HK-2 (cell line): ENCODE data around the gene COL27A1.
"Not testable (repeated sequence)": the region's sequence is repeated elsewhere in the genome, so short reads cannot be mapped to it uniquely, and the experiment has no call there.

Experiments
- DNase-seq: peaks from one replicate; pipeline ENCODE4 v3.0.0-alpha.2; 2018; ENCODE audit not compliant: unreplicated experiment

Gene COL27A1

GRCh38 chr9:114123031-114123977 lies 32.0 kb upstream of the COL27A1 start:
- no peak for DNase-seq

GRCh38 chr9:114124138-114124537 lies 31.2 kb upstream of the COL27A1 start:
- no peak for DNase-seq

GRCh38 chr9:114124666-114125475 lies 30.5 kb upstream of the COL27A1 start:
- no peak for DNase-seq

- no peak for DNase-seq
Measured at GRCh38 chr9:114125476-114126013, 29.8 kb upstream of the COL27A1 start.

GRCh38 chr9:114126247-114127060 lies 28.9 kb upstream of the COL27A1 start:
- DNase-seq: no peak

GRCh38 chr9:114128759-114129158 lies 26.6 kb upstream of the COL27A1 start:
- not testable (repeated sequence) for DNase-seq

- no peak for DNase-seq
Measured at GRCh38 chr9:114130141-114130540, 25.2 kb upstream of the COL27A1 start.

- DNase-seq: no peak
Measured at GRCh38 chr9:114130624-114131277, 24.6 kb upstream of the COL27A1 start.

GRCh38 chr9:114131808-114132549 lies 23.4 kb upstream of the COL27A1 start:
- DNase-seq: no peak

GRCh38 chr9:114132550-114132918 lies 22.8 kb upstream of the COL27A1 start:
- no peak for DNase-seq

GRCh38 chr9:114134827-114135396 lies 20.4 kb upstream of the COL27A1 start:
- DNase-seq: no peak

GRCh38 chr9:114137831-114138230 lies 17.5 kb upstream of the COL27A1 start:
- no peak for DNase-seq

GRCh38 chr9:114138552-114138971 lies 16.8 kb upstream of the COL27A1 start:
- DNase-seq: no peak

- no peak for DNase-seq
Measured at GRCh38 chr9:114139071-114139470, 16.3 kb upstream of the COL27A1 start.

GRCh38 chr9:114140401-114140800 lies 14.9 kb upstream of the COL27A1 start:
- no peak for DNase-seq

GRCh38 chr9:114140850-114141249 lies 14.5 kb upstream of the COL27A1 start:
- no peak for DNase-seq

- no peak for DNase-seq
Measured at GRCh38 chr9:114141553-114142402, 13.6 kb upstream of the COL27A1 start.

- DNase-seq: no peak
Measured at GRCh38 chr9:114143234-114143633, 12.1 kb upstream of the COL27A1 start.

- no peak for DNase-seq
Measured at GRCh38 chr9:114146735-114147134, 8.6 kb upstream of the COL27A1 start.
